Endometrium (tissue), 2 donors: ENCODE results near the gene POU2AF1.

Experiments
- FAIRE-seq: peaks from 2 replicates; lab custom pipeline; 2012; peaks lifted over from hg19 to GRCh38; lab: Jason Lieb, UNC
- donor health status: control.
- donor health status: control.

POU2AF1 gene

DNA sequence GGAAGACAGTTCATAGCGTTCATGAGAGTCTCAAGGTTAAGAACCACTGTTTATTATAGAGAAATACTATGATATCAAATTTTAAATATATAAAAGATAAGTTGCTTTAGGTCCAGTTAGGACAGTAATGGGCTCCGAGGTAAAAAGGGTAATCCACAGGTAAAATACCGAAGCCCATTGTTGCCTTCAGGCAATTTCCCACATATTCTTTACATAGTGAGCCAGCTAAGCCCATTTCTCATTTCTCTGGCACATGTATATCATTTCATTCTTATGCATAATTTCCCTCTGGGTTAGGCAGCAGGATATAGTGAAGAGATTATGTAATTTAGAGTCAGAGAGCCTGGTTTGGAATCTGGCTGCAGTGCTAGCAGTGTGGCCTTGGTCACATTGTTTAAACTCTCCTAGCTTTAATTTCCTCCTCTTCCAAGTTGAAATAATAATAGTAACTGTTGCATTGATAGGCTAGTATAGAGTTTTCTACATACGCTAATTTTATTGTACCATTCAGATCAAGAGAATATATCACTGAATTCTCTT lies 7.6 kb upstream of the POU2AF1 start:
- no peak for FAIRE-seq

DNA sequence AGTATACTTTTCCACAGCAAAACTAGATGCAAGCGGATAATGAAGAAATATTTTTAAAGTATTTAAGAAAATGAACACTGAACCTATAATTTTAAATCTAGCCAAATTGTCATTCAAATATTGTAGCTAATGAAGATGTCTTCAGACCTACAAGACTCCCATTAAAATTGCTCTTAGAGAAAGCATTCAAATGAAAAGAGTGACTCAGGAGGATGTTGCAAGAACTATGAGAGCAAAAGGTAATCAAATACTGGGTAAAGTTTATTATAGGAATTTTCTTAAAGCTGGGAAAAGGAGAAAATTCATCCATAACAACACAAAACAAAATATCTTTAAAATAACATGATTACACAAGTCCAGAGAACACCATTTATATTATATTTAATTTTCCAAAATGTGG lies 5.4 kb upstream of the POU2AF1 start:
- FAIRE-seq, result no peak

DNA sequence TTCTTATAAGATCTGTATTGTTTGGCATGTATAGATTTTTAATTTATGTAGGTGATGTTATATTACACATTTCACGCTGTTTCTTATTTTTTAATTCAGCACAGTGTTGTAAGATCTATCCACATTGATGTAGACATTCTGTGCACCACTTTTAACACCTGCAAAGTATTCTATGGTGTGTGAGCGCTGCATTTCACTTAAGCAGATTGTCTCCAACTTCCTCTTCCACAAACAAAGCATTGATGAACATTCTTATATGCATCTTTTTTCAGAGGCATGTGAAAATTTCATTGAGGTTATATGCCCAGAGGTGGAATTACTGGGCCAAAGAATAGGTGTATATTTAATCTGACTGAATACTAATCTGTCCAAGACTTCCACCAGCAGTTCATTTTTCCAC lies 3.4 kb upstream of the POU2AF1 start:
- FAIRE-seq, result no peak

DNA sequence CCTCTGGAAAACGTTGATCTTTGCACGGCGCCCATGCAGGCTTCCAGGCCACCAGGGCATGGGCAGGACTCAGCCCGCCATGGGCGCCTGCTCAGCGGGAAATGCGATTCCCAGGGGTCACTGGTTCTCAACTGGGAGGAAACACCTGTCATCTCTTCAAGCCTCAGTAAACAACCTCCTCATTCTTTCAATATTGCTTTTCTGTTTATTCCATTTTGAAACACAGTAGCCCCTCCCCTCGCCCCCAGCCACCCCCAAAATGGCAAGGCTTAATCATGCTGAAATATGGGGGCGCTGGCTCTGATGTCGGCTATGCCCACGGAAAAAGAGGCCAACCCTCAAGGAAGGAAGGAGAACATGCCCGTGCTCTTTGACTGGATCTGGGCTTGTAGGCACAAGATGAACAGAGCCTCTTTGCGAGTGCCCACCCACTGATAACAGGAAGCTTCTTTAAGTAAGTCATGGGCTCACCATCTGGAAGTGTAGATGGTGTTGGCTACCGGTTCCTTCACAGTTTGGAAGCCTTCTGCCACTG lies 594 bp upstream of the POU2AF1 start:
- no peak for FAIRE-seq

DNA sequence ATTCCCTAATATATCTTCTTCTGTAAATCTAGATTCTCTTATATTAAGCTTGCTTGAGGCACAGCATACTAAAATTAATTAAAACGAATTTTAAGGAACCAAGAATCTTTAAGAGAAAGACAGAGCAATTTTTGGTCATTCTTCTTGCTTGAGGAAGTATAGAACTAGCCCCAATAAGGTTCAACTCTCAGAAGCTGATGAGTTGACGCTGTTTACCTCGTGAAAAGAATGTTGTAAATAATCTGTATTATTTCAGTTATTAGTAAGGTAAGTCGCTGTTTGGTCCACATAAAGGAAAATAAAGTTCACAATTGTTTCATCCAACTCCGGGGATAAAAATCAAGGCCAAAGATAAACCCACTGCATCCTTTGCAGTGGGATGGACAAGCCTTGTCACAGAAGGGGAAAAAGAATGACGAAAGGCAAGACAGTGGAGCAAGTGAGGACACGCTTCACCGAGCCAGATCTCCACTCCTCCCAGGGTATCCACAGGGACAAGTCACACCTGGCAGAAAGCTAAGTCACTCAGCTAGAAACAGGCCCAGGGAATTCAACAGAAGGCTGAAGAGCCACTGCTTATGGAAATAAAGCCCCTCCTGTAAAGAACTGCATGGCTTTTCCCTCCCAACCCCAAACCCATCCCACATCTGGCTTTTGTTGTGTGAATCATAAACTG lies 752 bp downstream of the POU2AF1 start:
- no peak for FAIRE-seq

DNA sequence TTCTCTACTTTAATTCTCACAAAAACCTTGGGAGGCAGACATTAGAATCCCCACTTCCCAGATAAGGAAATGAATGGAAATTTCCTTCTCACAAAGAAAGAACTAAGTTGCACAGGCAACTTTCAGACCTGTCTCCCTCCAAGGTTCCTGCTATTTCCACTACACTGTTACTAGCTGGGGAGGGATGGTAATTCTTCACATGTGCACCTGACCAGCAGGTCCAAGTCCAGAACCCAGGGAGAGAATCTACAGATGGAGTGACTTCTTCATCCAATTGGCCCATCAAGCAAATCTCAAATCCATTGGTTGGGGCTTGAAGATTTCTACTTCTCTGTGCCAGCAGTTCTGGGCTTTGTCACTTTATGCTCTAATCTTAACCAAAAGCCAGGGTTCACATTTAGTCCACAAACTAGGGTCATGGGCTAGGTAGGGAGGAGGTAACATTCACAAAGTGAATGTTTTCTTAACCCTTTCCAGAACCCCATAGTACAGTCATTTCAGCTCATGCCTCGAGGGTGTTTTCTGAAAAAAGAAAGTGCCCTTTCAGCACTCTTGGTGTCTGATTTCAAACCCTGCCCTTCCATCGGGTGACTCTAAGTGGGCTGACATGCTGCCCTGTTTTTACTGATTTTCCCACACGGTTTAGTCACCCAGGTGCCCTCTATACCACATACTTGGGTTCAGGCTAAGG lies 2.7 kb downstream of the POU2AF1 start:
- no peak for FAIRE-seq

DNA sequence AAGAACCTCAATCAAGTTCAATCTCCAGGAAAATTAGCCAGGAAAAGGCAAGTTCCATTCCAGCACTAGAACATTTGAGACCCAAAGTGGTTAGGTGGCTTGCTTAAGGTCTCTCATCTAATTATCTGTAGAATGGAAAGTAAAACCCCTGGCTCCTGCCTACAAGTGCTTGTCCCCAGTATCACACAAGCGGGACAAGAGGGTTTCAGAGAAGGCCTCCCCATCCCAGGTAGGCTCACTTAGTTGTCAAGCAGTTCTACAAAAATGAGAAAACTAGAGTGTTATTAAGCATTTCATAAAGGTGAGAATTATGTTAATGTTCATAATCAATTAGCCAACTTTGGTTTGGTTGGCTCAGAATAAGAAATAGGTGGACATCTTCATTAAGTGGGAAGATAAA lies 5.5 kb downstream of the POU2AF1 start:
- FAIRE-seq, result no peak

DNA sequence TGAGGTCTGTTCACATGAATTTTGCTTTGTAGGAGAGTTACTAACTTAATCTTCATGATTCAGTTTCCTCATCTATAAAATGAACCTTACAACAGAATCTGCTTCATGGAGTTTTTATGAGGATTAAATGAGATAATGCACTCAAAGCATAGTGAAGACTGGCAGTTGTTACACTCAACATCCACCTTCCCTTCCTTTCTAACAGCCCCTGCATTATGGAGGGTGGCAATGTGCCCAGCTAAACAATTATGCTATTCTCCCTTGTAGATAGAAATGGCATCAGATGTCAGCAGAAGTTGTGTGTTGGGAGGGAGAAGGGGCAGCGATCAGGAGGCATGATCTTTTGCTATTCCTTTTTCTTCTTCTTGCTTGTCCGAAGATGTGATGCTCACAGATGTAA lies 6.5 kb downstream of the POU2AF1 start:
- no peak for FAIRE-seq

DNA sequence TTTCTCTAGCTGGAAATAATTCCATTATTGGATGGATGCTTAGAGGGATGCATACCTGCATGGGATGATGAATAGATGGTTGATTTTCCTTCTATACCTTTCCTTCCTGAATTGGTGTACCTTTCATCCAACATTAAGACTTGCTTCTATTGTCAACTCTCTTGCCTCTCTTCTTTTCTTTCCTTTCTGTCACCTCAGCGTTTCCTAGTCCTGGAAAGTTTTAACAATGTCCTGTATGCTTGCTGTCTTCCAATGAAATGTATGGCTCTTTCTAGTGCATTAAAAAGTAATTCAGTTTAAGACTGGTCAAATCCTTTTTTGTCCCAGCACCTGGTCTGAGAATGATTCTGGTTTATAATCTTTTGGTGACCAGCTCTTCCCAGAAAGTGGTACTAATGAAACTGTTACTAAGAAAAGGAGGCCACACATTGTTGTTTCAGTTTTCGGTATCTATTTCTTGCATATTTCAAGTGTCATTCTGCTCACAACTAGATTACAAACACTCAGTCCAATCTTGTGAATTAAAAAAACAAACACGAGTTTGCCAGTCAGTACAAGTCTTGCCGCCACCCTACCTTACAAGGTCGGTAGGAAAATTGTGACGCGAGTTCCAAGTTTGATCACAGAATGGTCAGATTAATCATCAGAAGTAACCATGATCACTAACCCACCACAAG lies 8.0 kb downstream of the POU2AF1 start:
- no peak for FAIRE-seq

DNA sequence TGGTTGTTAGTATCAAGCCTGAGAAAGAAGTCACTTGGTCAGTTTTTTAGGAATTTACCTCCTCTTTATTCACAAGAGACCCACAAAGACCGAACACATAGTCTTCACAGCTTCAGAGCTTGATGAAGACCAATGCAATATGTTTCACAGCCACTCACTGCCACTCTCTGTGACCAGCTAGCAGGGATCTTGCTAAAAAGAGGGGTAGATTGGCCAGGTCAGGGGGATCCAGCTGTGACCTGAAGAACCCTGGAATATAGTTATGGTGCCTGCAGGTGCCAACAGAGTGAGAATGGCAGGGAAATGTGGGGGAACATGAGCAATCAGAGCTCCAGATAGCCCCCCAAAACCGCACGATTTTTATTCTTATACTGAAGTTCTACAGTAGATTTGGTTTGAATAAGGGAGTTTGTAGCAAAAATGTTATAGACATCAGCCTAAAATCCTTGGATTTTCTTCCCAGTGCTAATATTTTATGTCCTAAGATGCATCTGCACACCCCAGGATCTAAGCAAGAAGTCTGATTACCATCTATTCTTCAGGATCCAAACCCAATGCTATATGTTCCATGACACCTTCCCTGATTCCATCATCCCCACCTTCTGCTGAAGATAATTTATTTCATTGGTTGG lies 8.7 kb downstream of the POU2AF1 start:
- no peak for FAIRE-seq

DNA sequence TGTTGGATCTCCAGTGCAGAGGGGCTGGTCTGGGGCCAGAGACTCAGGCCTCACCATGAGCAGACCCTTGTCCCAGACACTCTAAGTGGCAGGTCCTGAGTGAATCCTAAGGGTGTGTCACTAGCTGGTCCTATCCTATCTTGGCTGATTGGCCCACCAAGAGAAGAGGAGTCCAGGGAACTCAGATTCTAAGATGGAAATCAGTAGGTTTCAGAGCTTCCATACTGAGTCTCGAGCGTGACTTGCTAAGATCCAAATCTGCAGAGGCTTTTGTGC lies 10.9 kb downstream of the POU2AF1 start:
- no peak for FAIRE-seq

DNA sequence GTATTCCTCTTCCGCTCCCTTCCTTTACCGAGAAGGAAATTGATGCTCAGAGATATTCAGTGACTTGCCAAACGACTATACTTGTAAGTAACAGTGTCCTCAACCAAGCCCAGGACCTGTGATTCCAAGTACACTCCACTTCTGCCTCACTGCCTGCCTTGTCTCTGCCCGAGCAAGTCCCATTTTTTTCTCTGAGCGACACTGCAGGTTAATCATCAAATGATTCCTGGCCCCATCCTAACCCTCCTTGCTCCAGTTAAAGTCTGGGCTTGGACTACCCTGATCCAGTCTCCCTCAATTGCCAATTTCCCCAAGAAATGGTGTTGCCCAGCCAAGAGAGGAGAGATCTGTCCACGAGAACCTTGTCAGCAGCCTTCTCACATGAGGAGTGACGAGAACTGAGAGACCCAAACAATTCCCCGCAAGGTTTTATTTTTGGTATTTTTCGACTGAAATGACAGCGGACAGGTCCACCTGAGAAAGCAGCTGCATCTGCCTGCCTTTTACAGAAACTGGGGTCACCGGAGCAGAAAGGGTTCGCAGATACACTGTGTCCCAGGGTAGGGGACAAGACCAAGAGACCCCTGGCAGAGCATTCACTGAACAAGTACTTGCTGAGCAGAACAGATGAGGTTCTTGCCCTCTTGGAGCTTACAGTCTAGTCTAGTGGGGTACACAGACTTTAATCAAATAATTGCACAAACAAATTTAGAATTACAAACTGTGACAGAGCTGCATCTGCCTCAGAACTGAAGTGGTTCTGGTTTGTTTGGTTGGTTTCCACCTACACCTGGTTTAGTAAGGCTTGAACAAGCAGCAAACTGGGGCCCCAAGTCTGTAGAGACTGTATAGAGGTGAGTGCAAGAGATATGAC lies 11.4 kb downstream of the POU2AF1 start:
- FAIRE-seq, result no peak

DNA sequence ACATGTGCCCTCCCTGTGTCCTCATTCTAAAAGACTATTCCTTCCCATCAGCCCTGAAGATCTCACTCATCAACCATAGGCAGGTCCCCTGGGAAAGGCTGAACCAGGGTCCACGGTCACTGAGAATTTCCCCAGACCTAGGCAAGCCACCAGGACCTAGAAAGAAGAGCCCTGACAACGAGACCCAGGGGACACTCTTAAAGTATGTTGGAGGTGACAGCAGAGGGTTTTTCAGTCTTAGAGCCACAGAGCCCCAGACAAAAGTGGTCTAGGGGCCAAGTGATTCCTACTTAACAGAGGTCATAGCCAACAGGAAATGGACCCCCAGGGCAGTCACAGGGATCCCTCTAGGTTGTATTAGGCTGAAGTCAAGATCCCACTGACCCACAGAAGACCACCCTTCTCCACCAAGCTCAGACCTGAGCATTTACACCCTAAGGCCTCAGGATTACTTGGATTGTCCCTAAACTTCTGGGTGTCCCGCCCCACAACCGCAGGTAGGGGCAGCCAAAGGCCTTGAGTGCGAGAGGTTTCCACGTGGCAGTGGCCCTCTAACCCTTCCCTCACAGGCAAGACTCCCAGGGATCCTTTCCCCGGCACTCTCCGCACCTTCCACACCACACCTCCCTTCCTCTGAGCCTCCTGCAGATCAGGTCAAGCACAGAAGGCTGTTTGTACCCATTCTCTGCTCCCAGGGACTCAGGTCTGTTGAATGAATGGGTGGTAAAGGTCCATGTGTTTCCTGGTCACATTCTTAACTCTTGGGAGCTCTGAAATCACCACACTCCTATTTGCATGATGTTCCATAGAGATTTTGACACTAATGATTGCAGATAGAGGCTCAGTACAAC lies 12.3 kb downstream of the POU2AF1 start:
- no peak for FAIRE-seq

DNA sequence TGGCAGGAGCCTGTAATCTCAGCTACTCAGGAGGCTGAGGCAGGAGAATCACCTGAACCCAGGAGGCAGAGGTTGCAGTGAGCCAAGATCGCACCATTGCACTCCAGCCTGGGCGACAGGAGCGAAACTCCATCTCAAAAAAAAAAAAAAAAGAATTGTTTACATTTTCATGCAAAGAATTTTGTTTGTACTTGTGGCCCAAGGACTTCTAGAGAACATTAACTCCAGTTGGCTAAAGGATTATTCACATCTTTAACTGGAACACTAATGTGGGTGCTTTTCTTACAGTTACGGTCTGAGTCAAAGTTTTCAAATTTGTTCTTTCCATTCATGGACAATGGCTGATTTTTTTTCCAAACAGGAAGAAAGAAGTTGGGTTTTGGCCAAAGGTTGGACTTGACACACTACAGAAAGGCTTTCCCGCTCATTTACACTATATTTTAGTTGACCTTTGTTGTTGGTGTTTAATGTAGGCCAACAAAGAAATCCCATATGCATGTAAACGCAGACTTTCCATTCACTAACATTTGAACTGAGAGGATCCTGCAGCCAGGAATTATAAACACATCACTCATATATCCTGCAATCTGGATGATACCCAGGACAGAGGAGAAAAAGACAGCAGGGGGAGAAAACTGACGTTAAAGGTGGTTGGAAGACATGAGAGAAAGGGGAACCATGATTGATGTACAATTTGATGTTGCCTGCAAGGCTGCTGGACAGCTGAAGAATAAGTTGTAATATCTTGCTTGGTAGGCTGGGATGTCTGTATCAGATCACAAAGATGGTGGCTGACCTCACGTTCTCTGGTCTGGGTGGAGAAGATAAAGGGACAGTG lies 13.1 kb downstream of the POU2AF1 start:
- FAIRE-seq, result no peak

DNA sequence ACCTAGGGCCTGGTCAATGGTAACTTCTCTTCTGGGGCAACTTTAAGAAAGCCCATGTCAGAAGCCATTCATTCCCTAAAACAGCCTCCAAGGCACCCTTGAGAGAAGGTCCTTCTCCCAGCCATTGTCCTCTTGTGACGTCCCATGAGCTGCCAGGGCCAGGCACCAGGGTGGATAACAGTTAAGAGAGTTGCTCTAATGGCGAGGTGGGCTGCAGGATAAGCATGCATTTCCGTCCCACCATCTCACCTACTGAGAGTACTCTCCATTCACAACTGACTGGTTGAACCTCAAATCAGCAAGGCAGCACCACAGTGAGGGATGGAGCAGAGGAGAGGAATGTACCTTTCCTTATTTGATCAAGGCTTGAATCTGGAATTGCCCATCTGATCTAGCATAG lies 14.6 kb downstream of the POU2AF1 start:
- no peak for FAIRE-seq

DNA sequence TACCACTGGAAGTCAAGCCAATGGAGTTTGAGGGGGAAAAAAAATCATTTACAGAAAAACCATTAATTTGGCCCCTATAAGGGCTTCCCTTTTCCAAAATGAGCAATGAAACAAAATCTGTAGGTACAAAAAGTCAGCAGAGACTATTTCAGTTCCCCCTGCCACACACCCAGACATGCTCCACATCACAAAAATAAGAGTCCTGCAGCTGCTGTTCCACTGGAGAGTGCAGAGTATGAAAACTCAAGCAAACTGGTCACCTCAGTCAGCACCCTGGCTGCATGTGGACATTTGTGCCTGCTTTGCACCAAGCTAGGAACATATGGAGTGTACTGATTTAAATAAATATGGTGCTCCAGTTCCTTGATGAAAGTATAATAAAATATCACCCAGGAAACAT lies 15.1 kb downstream of the POU2AF1 start:
- no peak for FAIRE-seq

DNA sequence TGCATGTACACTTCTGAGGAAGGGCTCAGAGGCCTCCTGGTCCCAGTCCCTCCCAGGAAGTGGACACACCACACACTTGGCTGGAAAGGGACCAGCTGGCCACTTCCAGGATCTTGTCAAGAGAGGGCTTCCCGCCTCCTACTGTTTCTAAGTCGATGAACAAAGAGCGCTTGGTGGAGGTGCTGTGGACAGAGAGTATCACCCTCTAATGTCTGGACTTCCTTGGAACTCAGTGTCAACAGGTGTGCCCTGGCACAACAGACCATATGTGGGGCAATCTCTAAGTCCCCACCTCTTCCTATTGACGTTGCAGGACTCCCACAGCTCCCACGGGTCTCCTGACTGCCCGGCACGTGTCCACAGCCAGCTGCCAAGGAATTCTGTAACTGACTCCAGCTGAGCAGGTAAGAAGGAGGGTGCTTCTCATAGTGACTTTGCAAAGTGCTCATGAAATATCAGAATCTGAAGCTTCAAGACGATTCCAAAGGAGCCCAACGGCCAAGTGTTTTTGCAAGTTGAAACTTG lies 16.1 kb downstream of the POU2AF1 start:
- FAIRE-seq, result no peak

DNA sequence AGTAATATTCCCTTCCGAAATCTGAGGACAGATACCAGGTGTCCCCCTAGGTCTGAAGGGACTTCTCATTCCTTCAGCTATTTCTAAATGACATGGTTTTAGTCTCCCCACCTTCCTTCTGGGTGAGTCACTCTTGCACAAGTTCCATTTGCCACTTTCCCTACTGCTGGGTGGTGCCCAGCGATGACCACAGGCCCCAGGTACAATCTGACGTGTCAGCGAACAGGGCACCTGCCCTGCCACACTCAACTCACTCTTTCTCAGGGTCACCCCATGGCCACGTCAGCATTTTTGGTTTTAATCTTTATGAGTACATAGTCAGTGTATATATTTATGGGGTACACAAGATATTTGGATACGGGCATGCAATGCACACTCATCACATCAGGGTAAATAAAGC lies 17.2 kb downstream of the POU2AF1 start:
- no peak for FAIRE-seq

DNA sequence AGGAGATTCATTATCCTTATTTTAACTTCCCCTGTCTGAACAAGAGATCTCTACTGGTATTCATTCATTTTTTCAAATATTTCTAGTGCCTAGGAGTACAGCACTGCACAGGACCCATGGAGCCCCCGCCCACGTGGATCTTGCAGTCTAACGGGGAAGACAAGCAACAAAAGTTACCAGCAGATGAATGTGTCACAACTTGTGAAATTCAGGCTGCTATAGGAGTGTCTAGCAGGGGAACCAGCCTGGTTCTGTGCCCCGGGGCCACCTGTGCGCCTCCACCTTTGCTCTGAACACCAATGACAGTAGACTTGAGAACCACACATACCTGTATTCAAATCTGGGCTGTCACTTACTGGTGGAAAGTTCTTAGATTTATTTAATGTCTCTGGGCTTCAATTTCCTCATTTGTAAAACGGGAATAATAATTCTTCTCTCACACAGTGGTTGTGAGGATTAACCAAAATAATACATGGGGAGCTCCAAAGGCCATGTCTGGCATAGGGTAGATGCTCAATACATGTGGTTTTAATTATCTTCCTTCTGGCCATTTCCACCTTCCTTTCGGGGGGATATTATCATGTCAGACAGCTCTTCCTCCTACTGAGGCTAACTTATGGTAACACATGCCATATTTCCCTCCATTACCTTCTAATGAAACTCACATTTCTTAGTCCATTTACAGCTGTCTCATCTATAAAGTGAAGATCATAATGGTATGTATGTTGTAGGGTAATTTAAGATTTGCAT lies 17.8 kb downstream of the POU2AF1 start:
- no peak for FAIRE-seq
